ENCODE results near the gene AFTPH. TPM values are rescaled to one million over a fixed set of nuclear protein-coding genes. Genes with fewer than 3 reads are reported as not detected.
A peak's percentile ranks its signal among the peaks of the same experiment; 100 is the strongest.

AFTPH gene
- total RNA-seq, 3 donors from 2014 or later (not counting 1 experiment from before 2014, with no cell fraction given) = 28.9 to 39.6 (median 39.5) TPM

DNA sequence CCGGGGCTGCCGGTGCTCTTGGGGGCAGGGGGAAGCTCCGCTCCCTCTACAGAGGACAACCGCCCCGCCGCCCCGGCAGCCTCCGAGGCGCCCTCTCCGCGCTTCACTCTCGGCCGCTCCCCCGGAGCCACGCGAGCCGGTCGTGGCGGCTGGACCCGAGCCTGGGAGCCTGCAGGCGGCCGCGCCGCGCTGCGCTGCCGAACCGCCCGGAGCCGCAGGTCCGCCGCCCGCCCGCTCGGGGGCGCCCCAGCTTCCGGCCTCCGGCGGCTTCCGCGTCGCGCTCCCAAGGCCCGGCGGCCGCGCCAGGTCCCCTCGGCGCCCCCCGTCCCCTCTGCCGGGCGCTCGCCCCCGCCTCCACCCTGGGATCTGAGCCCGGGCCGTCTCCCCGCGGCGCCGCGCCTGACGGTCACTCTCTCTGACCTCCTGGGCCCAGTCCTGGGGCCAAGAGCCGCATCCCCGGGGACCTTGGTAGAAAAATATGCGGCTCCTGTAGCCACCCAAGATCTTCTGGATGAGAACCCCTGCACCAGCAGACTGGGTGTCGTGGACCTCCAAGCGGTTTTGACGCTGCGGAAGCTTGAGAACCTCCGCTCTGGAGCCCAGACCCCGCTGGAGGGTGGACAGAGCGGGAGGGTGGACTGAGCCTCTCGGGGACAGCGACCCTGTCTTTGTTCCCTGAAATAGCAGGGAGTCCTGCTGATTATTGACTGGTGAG, 85.3 kb downstream of the AFTPH start:
- Mint-ChIP-seq H3K4me3 (peak overlapping the region; percentile 85), H3K9me3 (no peaks in the 10 kb centered on the region), H3K36me3 (no peaks in the 10 kb centered on the region), H3K27ac (peak overlapping the region; percentile 77 to 89), H3K4me1 (peaks cover 19 to 28% of the 10 kb centered on the region in 2 donors), H3K27me3 (ENCODE audit: low read depth in 2 of 2) (no peaks in the 10 kb centered on the region)
- Histone ChIP-seq H3K36me3 (ENCODE audit: control insufficient read depth, insufficient read depth, low read length) (no peaks in the 10 kb centered on the region), H3K27ac (ENCODE audit: low read length) (peak overlapping the region; percentile 69), H3K27me3 (ENCODE audit: control insufficient read depth, insufficient read depth, low read length) (no peaks in the 10 kb centered on the region), H3K9me3 (ENCODE audit: control insufficient read depth, insufficient read depth, low read length) (no peaks in the 10 kb centered on the region), H3K4me3 (ENCODE audit: low read length) (peak overlapping the region; percentile 60), H3K4me1 (ENCODE audit: control insufficient read depth, insufficient read depth, low read length) (peaks cover 35% of the 10 kb centered on the region)
- ATAC-seq (peak; percentile 75 to 86 (median 77)), DNase-seq (peak; percentile 80 to 86)
- TF ChIP-seq, protein P1, sequence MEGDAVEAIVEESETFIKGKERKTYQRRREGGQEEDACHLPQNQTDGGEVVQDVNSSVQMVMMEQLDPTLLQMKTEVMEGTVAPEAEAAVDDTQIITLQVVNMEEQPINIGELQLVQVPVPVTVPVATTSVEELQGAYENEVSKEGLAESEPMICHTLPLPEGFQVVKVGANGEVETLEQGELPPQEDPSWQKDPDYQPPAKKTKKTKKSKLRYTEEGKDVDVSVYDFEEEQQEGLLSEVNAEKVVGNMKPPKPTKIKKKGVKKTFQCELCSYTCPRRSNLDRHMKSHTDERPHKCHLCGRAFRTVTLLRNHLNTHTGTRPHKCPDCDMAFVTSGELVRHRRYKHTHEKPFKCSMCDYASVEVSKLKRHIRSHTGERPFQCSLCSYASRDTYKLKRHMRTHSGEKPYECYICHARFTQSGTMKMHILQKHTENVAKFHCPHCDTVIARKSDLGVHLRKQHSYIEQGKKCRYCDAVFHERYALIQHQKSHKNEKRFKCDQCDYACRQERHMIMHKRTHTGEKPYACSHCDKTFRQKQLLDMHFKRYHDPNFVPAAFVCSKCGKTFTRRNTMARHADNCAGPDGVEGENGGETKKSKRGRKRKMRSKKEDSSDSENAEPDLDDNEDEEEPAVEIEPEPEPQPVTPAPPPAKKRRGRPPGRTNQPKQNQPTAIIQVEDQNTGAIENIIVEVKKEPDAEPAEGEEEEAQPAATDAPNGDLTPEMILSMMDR (IDR thresholded peaks at IDR 0.05) = peak; percentile 34
- WGBS (ENCODE audit: insufficient coverage) = 3% methylated on average over 74 of the region's 74 CpGs
- intact Hi-C loops (cut with micrococcal nuclease) = loop anchor here (5.0 kb wide), 1 partner anchor 143 kb away; no protein-coding TSS in a partner anchor

DNA sequence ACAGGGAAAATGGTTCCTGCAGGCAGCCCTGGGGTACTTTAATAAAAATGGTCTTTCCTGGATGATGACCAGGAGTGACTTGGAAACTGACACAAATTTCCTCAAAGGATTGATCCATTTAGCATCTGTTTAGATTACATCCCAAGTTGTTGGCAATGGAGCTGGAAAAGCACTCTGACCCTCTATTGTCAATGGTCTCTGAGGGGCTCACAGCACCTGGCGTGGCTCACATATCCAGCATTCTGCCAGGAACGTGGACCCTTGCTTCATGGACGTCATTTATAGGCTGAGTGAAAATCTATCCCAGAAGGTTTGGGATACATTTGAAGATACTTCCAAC, 85.8 kb downstream of the AFTPH start:
- WGBS (ENCODE audit: insufficient coverage) = 92% methylated on average over 3 of the region's 3 CpGs
- TF ChIP-seq, protein P1 (IDR thresholded peaks at IDR 0.05) = no peak
- peak overlapping the region; percentile 85 for H3K4me3 Mint-ChIP-seq
- Histone ChIP-seq H3K4me3 (ENCODE audit: low read length) (peak overlapping the region; percentile 60), H3K9me3 (ENCODE audit: control insufficient read depth, insufficient read depth, low read length) (no peaks in the 10 kb centered on the region), H3K27ac (ENCODE audit: low read length) (peak overlapping the region; percentile 69), H3K27me3 (ENCODE audit: control insufficient read depth, insufficient read depth, low read length) (no peaks in the 10 kb centered on the region), H3K36me3 (ENCODE audit: control insufficient read depth, insufficient read depth, low read length) (no peaks in the 10 kb centered on the region), H3K4me1 (ENCODE audit: control insufficient read depth, insufficient read depth, low read length) (peaks cover 35% of the 10 kb centered on the region)
- ATAC-seq (no peak), DNase-seq (no peak)
- H3K4me1 Mint-ChIP-seq = peaks cover 19 to 28% of the 10 kb centered on the region in 2 donors
- H3K36me3 Mint-ChIP-seq = no peaks in the 10 kb centered on the region
- intact Hi-C loops (cut with micrococcal nuclease) = loop anchor here (5.0 kb wide), 1 partner anchor 142 kb away; no protein-coding TSS in a partner anchor
- H3K27me3 Mint-ChIP-seq (ENCODE audit: low read depth in 2 of 2) = no peaks in the 10 kb centered on the region
- H3K27ac Mint-ChIP-seq = peak overlapping the region; percentile 77 to 89
- H3K9me3 Mint-ChIP-seq = no peaks in the 10 kb centered on the region

DNA sequence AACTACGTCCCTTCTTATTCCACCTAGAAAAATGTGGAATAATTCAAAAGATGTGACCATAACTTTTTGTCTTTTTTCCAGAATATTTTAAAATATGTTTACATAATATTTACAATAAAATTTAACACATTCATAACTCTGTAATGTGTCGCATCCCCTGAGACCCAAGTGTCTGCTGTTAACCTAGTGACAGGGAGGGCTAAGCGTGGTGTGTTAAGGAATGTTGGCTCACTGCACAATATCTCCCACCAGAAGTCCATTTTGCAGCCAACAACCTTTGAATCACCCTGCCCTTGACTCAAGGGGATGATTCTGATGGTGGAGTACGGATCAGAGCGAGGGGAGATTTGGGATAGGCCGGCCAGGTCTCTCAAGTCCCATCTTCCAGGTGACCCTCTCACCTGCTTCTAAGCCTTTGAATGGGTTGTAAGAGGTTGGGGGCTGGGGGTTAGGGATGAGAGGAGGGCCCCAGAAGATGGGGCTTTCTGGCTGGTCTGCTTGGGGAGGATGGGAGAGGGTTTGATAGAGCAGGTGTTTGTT, 86.3 kb downstream of the AFTPH start:
- Histone ChIP-seq H3K4me1 (ENCODE audit: control insufficient read depth, insufficient read depth, low read length) (peaks cover 35% of the 10 kb centered on the region), H3K27ac (ENCODE audit: low read length) (no peak overlapping the region), H3K27me3 (ENCODE audit: control insufficient read depth, insufficient read depth, low read length) (no peaks in the 10 kb centered on the region), H3K9me3 (ENCODE audit: control insufficient read depth, insufficient read depth, low read length) (no peaks in the 10 kb centered on the region), H3K36me3 (ENCODE audit: control insufficient read depth, insufficient read depth, low read length) (no peaks in the 10 kb centered on the region), H3K4me3 (ENCODE audit: low read length) (no peak overlapping the region)
- TF ChIP-seq, protein P1 (IDR thresholded peaks at IDR 0.05) = no peak
- 97% methylated on average over 3 of the region's 6 CpGs for WGBS (ENCODE audit: insufficient coverage)
- Mint-ChIP-seq H3K27me3 (ENCODE audit: low read depth in 2 of 2) (no peaks in the 10 kb centered on the region), H3K4me3 (peak overlapping the region; percentile 61), H3K9me3 (no peaks in the 10 kb centered on the region), H3K36me3 (no peaks in the 10 kb centered on the region), H3K4me1 (peaks cover 19 to 28% of the 10 kb centered on the region in 2 donors), H3K27ac (peak overlapping the region in 1 of 2 donors; percentile 89)
- DNase-seq = no peak
- no peak for ATAC-seq
- intact Hi-C loops (cut with micrococcal nuclease) = no loop called here

Measured in natural killer cell (primary cell).